GM19035 (cell line): ENCODE measurements around the gene IQSEC1.

Experiments
- ATAC-seq: cut with Tn5 transposase; IDR thresholded peaks from one replicate; pipeline ENCODE4 v1.9.1; 2021; ENCODE audit not compliant: unreplicated experiment

The IQSEC1 gene

GRCh38 chr3:13108861-13109260 lies 35.6 kb upstream of the IQSEC1 start:
- ATAC-seq: no peak

GRCh38 chr3:13107661-13108060 lies 34.4 kb upstream of the IQSEC1 start:
- no peak for ATAC-seq

- ATAC-seq: no peak
These were observed 33.2 kb upstream of the IQSEC1 start for GRCh38 chr3:13106308-13107001.

- ATAC-seq: no peak
These were observed 32.6 kb upstream of the IQSEC1 start for GRCh38 chr3:13105896-13106250.

GRCh38 chr3:13105181-13105895 lies 32.1 kb upstream of the IQSEC1 start:
- no peak for ATAC-seq

GRCh38 chr3:13104511-13104910 lies 31.3 kb upstream of the IQSEC1 start:
- no peak for ATAC-seq

- ATAC-seq: no peak
These were observed 30.3 kb upstream of the IQSEC1 start for GRCh38 chr3:13103416-13104058.

- no peak for ATAC-seq
These were observed 29.4 kb upstream of the IQSEC1 start for GRCh38 chr3:13102386-13103345.

- ATAC-seq: no peak
These were observed 26.5 kb upstream of the IQSEC1 start for GRCh38 chr3:13099707-13100106.

- ATAC-seq: no peak
These were observed 25.2 kb upstream of the IQSEC1 start for GRCh38 chr3:13098192-13098988.

GRCh38 chr3:13096356-13096755 lies 23.1 kb upstream of the IQSEC1 start:
- no peak for ATAC-seq

GRCh38 chr3:13095408-13095937 lies 22.2 kb upstream of the IQSEC1 start:
- ATAC-seq: no peak

- ATAC-seq: no peak
These were observed 20.5 kb upstream of the IQSEC1 start for GRCh38 chr3:13093687-13094086.

- ATAC-seq: no peak
These were observed 19.7 kb upstream of the IQSEC1 start for GRCh38 chr3:13092621-13093617.

GRCh38 chr3:13091898-13092611 lies 18.8 kb upstream of the IQSEC1 start:
- ATAC-seq: peak; percentile 59

- no peak for ATAC-seq
These were observed 15.1 kb upstream of the IQSEC1 start for GRCh38 chr3:13088028-13089006.
